Right lung (tissue), 5 donors: ENCODE data around the gene FBXL14. TPM values are rescaled to one million over a fixed set of nuclear protein-coding genes. Genes with fewer than 3 reads are reported as not detected.

Experiments
- DNase-seq, 2 donors: peaks; one replicate each; pipeline ENCODE4 v3.0.0-alpha.2; 2013
- polyA plus RNA-seq, 5 donors: library from polyadenylated mRNA; unstranded; fragments of 120-200 nt; gene quantifications; one replicate each; pipeline versions ENCODE4 v1.2.1 to v1.2.3, GENCODE V29; 2013; ENCODE audit warnings: inconsistent platforms in 1 of 5, low replicate concordance in 1 of 5; ENCODE audit not compliant: insufficient read length in 5 of 5, insufficient read depth in 1 of 5

FBXL14 gene
- polyA plus RNA-seq, 5 donors = 6.3 to 12.7 (median 9.4) TPM

DNA sequence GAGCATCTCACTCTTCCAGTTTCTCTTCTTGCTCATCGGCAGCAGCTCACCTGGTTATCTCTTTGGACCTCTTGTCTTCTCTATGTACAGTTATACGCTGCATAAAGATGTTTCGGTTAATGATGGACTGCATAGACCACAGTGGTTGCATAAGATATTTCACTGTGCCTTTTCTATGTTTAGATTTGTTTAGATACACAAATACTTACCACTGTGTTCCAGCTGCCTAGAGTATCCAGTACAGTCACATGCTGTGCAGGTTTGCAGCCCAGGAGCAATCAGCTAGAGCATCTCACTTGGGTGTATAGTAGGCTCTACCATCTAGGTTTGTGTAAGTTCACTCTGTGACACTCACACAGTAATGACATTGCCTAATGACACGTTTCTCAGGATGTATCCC lies 57.6 kb downstream of the FBXL14 start:
- DNase-seq = no peak

DNA sequence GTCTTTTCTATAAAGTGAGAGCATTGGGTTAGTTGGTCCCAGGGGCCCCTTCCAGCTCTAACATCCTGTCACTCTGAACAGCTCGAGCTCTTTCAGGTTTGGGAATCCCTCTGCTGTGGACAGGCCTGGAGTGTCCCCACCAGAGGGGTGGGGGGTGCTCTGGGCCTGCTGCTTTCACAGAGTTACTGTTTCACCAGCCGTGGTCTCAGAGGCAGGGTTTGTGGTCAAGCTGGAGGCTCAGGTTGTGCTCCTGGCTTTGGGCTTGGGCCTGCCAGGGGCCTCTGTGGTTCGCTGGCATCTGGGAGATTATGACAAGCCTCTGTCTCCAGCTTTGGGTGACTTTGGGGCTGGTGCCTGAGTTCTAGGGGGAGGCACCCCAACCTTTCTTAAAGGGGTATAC lies 59.6 kb downstream of the FBXL14 start:
- no peak for DNase-seq

DNA sequence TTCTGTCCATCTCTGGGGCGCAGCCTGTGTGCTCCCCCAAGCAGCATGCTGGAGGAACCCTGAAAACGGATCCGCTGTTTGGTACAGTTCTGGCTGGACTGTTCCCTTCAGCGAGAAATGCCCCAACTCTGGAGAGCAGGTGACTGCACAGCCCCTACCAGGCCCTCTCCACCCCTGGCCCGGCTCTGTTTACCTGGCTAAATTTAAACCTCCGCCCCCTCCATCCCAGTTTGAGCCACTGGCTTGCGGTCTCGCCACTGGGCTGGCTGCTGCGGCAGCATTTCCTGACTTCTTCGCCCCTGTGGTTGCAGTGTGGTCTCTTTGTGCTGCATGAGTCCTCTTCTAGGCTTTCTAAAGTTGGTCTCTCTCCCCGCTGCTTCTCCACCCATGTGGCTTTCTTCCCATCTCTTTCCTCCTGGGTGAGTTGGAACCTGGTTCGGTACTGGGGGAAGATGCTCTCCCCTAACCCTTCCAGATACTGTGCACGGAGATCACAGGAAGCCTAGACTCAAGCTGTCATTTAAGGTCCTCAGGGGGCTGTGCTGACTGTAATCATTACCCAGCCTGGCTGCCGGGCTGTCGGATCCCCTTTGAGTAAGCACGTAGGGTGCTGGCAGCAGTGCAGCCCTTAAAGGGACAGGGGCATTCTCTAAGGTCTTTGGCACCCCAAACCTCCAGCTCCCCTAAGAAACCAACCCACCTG lies 60.6 kb downstream of the FBXL14 start:
- DNase-seq = no peak

- DNase-seq = no peak
These were observed 61.2 kb downstream of the FBXL14 start for GRCh38 chr12:1533205-1533601.

GRCh38 chr12:1532375-1533165 lies 61.8 kb downstream of the FBXL14 start:
- DNase-seq = no peak

DNA sequence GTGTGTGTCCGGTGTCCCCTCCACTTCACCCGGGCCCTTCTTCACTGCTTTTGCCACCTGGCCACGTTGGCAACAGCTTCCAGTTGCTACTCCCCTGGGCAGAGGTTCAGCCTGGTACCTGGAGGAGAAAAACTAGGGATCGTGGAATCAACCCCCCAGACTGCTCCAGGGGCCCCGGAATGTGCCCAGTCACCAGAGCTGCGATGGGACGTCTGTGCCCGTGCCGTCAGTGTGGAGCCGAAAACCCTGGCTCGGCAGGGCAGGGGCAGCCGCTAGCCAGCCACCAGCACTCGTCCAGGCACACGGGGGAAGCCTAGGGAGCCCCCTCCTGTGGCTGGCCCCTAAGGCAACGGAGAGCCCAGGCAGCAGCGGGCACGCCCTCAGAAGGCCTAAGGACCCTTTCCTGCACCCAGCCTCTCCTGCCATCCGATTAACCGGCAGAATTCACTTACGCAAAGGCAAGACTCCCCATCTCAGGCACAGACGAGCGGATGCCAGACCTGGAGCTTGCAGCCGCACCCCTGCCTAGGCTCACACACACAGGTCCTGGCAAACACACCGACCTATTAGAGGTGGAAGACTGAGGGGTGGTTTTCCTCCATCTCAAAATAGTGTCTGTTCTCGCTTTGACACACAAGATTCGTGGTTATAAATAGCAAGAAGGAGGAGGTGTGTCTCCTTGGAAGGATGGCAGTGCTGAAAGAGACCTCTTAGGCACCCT lies 62.6 kb downstream of the FBXL14 start:
- DNase-seq = no peak

- DNase-seq = no peak
These were observed 63.2 kb downstream of the FBXL14 start for GRCh38 chr12:1531153-1531653.

DNA sequence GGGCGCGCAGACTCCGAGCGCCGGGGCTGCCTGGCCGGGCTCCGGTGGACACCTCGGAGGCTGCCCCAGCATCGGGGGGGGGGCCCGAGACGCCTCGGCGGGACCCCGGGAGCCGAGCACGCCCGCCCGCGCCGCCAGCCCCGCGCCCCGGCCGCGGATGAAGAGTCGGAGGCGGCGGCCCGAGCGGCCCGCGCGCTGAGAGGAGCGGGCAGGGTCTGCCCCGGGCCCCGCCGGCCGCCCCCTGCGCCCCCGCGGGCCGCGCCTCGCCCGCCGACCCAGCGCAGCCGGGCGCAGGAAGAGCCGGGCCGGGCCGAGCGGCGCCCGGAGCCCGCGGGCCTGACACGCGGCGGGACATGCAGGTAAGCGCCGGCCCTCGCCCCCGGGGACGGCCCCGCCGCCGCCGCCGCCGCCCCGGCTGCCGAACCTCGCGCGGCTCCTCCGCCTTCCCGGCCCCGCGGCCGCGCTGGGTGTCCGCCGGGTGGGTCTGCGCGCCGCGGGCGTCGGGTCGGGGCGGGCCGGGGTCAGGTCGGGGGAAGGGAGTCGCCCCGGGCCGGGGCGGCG lies 63.7 kb downstream of the FBXL14 start:
- DNase-seq = no peak

DNA sequence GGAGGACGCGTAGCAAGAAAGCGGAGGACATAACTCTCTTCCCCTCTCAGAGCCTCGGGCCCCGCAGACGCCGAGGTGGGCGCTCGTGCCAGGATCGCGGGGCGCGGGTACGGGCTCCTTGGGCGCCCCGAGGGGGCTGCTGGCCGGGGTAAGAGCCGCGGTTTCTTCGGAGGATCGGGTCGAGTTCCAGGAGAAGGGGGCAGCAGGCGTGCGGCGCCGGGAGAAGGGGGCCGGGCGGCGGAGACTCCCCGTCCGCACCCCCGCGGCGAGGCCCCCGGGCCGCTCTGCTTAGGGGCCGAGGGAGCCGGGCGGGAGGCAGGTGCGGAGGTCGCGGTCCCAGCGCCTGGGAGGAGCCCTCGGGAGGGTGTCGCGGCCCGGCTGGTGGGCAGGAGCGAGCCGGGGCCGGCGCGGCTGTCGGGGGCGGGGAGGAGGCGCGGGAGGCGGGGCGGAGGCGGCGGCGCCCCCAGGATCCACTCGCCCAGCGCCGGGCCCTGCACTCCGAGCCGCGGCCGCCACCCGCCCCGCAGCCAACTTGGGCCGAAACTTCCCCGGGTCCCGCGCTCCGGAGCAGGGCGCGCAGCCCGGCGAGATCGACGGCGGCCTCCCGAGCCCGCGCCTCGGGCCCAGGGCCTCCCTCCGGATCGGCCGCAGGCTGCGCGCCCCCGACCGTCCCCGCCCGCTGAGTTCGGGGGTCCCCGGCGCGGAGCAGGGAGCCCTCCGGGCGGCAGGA lies 64.4 kb downstream of the FBXL14 start:
- no peak for DNase-seq

- no peak for DNase-seq
These were observed 65.0 kb downstream of the FBXL14 start for GRCh38 chr12:1529228-1529861.

DNA sequence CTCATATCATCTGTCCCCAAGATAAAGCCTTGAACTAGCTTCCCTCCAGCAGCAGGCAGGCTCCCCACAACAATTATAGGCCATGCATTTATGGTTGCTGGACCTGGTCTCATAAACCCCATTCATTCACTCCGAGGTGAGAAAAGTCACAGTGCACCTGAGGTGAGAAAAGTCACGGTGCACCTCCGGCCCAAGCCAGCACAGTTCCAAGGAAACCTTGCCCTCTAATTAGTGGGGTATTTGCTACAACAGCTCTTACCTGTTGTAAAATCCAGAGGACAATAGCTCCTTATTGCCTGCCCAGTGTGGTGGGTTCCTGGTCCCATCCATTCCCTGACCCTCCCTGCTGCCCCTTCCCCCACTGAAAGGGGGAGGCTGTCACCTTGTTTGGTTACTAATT lies 65.6 kb downstream of the FBXL14 start:
- no peak for DNase-seq

GRCh38 chr12:1527789-1528188 lies 66.6 kb downstream of the FBXL14 start:
- no peak for DNase-seq

- no peak for DNase-seq
These were observed 68.5 kb downstream of the FBXL14 start for GRCh38 chr12:1525858-1526257.

GRCh38 chr12:1523558-1524050 lies 70.8 kb downstream of the FBXL14 start:
- no peak for DNase-seq

DNA sequence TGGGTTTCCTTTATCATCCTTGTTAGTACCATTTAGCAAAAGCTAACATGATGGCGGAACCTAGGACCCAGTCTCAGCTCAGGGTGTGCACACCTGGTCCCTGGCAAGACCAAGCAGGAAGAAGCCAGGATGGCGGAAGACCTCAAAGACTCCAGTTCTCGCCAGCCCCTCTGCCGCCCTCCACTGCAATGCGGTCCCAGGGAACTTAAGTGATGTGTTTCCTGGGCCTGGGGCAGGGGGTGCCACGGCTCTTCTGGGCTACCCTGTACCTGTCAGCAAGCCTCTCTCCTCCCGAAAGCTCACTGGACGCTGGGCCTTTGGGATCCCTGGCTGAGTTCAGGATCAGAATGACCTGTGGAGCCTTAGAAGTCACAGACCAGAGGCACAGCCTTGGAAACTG lies 71.3 kb downstream of the FBXL14 start:
- no peak for DNase-seq

DNA sequence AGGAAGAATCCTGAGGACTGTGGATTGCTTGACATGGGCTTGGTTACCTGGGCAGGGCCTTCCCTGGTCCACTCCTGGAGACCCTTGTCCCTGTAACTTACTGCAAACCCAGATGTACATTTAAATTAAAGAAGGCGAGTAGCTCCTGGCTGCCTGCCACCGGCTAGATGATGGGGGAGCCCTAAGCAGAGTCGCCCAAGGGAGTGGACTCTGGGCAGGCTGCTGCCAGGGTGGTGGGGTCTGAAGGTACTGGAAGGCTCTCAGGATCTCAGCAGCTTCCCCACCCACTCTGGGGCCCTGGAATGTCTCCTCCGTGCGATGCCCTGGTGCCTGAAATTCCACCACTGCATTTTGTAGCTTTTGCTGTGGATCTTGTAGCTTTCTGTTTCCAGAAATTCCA lies 74.7 kb downstream of the FBXL14 start:
- no peak for DNase-seq

- DNase-seq = no peak
These were observed 75.5 kb downstream of the FBXL14 start for GRCh38 chr12:1518591-1519516.

GRCh38 chr12:1517734-1518525 lies 76.5 kb downstream of the FBXL14 start:
- no peak for DNase-seq

GRCh38 chr12:1517007-1517406 lies 77.4 kb downstream of the FBXL14 start:
- DNase-seq = no peak
